HPDE6-E6E7 (cell line): ENCODE results near the gene MOV10.

Source experiments
- DNase-seq: peaks from one replicate; pipeline ENCODE4 v3.0.0; 2011; ENCODE audit warnings: missing footprints; ENCODE audit errors: extremely low spot score

The MOV10 gene

GRCh38 chr1:112731451-112731850 is 57.0 kb downstream of the MOV10 start:
- DNase-seq, result no peak

GRCh38 chr1:112735752-112736151 is 61.3 kb downstream of the MOV10 start:
- DNase-seq, result peak; percentile 91

GRCh38 chr1:112737573-112737972 is 63.1 kb downstream of the MOV10 start:
- no peak for DNase-seq

- no peak for DNase-seq
Measured at GRCh38 chr1:112743174-112744008, 68.9 kb downstream of the MOV10 start.

- no peak for DNase-seq
Measured at GRCh38 chr1:112744009-112744578, 69.6 kb downstream of the MOV10 start.

GRCh38 chr1:112748396-112748795 is 73.9 kb downstream of the MOV10 start:
- DNase-seq, result no peak
